Measurements from ENCODE around the gene CD164. TPM values are rescaled to one million over a fixed set of nuclear protein-coding genes. Genes with fewer than 3 reads are reported as not detected.

CD164 gene
- 227 and 237 TPM in 2 replicates for total RNA-seq

DNA sequence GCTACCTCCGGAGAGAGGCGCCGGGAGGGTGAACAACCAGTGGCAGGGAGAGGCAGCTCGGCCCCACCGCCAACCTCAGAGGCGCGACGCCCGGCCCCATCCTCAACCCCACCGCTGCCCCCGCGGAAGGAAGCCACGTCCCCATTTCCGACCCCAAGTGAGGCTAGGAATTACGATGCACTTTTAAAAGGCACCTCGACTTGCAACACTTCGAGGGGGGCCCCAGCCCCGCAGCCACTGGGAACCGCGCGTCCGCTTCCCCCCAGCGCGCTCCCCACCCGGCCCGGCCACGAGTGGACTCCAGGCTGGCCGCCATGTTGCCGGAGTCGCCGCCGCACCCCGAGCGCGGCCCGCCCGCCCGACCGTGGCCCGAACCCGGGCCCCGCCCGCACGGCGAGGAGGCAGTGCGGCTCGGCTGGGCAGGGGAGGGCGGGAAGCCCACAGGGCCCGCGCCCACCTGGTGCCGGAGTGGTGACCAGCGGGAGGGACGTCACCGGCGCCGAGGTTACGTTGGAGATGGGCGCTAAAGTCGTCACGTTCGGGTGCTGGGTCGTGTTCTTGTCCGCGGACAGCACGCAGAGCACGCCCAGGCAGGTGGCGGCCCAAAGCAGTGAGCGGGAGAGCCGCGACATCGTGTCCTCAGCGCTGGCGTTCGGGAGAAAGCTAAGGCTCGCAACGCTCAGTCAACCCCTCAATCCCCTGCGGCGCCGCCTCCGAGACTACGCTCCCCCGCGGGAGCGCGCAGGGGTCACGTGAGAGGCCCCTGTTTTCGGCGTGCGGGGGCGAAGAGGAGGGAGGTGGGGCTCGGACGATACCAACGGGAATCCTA lies at the start of gene CD164:
Gene CD164 (minus strand): TSS at position 721 of the 829 bp plus-strand sequence. CDS start 89 bp downstream, at position 632.

Other genes with a start within 250 kb of the CD164 start
- 2.2 and 3.8 TPM in 2 replicates for gene PPIL6, start 58.2 kb upstream of the CD164 start, total RNA-seq
- 6.8 and 8.7 TPM in 2 replicates for gene SMPD2, start 58.3 kb upstream of the CD164 start, total RNA-seq
- 60.5 and 72.6 TPM in 2 replicates for gene MICAL1, start 73.3 kb upstream of the CD164 start, total RNA-seq
- 7.0 and 8.6 TPM in 2 replicates for gene ZBTB24, start 100.8 kb upstream of the CD164 start, total RNA-seq

Measured in smooth muscle cell of trachea (primary cell).